HG03439 (cell line): ENCODE results near the gene FAM3C.

ENCODE experiments used
- ATAC-seq: cut with Tn5 transposase; IDR thresholded peaks from one replicate; pipeline ENCODE4 v1.9.1; 2021; ENCODE audit warnings: mild to moderate bottlenecking, moderate library complexity; ENCODE audit not compliant: unreplicated experiment

FAM3C gene

DNA sequence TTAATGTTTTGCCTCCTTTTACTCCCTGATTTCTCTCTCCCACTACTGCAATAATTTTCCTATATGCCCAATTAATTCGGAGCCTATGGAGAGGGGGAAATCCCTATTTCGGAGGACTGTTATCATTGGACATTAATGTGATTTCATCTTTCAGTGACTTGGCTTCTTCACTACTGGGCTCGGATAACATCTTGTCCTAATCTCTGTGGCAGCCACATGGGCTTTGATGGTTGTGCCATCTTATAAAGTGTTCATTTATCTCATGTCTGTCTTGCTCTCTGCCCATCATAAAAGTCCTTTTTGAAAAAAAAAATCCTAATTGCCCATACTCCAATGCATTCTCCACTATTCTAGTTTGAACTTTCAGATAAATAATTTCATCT is 15.5 kb upstream of the FAM3C start:
- no peak for ATAC-seq

GRCh38 chr7:121410829-121411596 is 14.9 kb upstream of the FAM3C start:
- peak; percentile 54 for ATAC-seq

DNA sequence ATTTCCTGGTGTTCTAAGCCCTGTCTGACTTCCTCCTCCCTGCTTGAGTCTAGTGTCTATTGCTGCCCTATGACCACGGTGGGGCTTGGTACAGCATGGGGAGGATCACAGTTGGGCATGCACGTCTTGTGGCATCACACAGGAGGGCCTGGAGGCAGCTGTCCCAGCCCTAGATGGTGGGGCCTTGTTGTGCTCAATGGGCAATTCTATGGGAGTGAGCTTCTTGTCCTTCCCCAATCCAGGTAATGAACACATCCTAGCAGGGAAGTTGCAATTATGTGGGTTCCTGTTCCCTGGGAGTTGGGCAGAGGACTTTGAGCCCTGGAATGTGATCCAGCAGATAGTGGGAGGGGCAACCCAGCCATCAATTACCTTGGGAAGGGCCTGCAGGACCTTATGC is 10.8 kb upstream of the FAM3C start:
- ATAC-seq = no peak

DNA sequence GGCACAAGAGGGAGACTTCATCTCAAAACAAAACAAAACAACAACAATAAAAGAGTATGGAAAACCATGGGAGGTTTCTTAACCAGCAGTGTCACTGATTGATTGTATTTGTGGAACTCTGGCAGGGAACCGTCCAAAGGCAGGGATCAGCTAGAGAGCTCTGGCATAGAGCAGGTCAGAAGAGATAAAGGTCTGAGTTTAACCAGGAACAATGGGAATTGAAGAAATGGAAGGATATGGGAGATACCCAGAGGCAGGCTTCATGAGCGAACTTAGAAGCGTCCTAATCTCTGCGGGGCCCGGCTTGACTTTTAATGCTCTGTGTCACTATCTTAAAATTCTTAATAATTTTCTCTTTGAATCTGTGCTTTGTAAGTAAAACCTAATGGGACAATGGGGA is 10.4 kb upstream of the FAM3C start:
- no peak for ATAC-seq

DNA sequence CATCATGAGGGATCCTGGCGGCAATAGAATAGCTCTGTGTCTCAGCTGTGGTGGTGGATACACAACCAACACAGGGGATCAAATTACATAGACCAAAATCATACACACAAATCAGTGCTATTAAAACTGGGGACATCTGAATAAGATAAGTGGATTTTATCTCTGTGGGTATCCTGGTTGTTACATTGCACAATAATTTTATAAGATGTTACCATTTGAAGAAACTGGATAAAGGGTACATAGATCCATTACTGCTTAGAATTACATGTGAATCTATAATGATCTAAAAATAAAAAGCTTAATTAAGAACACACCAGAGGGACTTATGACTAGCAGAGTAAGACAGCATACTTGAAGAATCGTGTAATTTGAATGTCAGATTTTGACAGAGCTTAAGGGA is 8.2 kb upstream of the FAM3C start:
- no peak for ATAC-seq

- ATAC-seq = no peak
These were observed 6.6 kb upstream of the FAM3C start for GRCh38 chr7:121402701-121403100.

DNA sequence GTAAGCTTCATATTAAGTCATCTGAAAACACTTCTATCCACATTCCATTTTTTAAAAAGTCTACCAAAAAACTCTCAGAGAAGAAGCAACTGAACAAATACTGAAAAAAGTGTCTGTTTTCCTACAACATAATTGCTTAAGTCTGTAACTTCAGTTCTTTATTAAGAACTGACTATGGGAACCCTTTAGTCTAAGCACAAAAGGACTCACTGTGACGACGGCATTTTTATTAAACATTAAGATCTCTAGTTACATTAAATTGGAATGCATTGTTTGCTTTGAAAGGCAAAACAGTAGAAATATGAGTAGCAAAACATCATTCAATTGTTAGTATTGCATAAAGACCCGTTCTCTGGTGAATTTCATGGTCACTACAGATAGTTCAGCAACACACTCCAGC is 5.8 kb upstream of the FAM3C start:
- ATAC-seq = no peak

DNA sequence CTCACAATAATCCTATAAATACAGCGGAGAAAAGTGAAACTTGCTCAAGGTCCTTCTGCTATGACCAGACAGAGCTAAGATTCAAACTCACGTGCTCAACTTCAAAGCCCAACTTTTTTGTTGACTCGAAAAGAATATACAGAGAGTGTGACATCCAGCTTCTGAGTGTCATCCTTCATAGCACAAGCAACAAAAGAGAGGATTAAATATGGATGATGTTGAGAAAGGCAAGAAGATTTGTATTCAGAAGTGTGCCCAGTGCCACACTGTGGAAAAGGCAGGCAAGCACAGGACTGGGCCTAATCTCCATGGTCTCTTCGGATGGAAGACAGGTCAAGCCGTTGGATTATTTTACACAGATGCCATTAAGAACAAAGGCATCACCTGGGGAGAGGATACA is 2.1 kb upstream of the FAM3C start:
- ATAC-seq = no peak

GRCh38 chr7:121397822-121398221 is 1.7 kb upstream of the FAM3C start:
- no peak for ATAC-seq

- ATAC-seq = no peak
These were observed 1.3 kb upstream of the FAM3C start for GRCh38 chr7:121397361-121397760.

- peak; percentile 43 for ATAC-seq
These were observed 581 bp downstream of the FAM3C start for GRCh38 chr7:121395494-121395960.

- ATAC-seq = peak; percentile 21
These were observed 1.4 kb downstream of the FAM3C start for GRCh38 chr7:121394709-121395140.

DNA sequence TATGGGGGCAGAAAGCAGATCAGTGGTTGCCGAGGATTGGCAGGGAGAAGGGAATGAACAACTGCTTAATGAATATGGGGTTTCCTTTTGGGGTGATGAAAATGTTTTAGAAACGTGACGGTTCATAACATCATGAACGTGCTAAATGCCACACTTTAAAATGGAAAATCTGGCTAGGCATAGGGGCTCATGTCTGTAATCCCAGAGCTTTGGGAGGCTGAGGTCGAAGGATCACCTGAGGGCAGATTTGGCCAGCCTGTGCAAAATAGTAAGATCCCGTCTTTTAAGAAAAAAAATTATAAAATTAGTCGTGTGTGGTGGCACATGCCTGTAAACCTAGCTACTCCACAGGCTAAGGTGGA is 3.1 kb downstream of the FAM3C start:
- ATAC-seq = no peak

GRCh38 chr7:121392277-121393004 is 3.7 kb downstream of the FAM3C start:
- ATAC-seq = no peak

GRCh38 chr7:121391686-121392085 is 4.4 kb downstream of the FAM3C start:
- no peak for ATAC-seq

DNA sequence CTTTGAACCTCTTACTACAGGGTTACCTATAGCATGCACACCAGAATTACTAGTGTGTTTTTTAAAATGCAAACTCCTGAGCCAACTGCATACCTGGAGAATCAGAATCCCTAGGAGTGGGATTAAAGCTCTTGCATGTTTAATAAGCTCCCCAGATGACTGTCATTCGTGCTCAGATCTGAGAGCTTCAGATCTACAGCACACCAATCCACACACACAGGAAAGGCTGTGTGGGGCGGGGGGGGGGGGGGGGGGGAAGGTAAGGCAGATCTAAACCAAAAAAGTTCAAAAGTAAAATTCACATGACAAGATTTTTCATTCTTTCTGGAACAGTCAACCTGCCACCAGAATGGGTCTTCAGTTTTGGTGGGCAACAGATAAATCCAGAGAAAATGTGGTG is 5.5 kb downstream of the FAM3C start:
- no peak for ATAC-seq

DNA sequence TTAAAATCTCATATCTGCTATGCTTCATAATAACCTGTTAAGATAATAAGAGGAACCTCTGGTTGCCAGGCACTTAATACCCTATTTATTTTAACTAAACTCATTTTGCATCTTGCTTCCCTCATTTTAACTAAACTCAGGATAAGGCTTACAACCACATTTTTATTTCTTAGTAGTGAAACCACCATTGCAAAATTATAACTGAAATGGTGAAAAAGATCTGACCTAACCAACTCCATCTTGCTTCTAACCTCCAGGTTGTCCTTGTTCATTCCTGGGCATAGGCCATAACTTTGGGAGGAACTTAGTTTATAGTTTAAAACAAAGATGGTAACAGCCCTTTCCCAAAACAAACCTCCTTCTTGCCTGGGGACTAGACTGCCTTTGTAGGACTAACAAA is 6.0 kb downstream of the FAM3C start:
- ATAC-seq = no peak

- ATAC-seq = no peak
These were observed 7.2 kb downstream of the FAM3C start for GRCh38 chr7:121388950-121389349.

- ATAC-seq = peak; percentile 78
These were observed 10.3 kb downstream of the FAM3C start for GRCh38 chr7:121385800-121386179.

DNA sequence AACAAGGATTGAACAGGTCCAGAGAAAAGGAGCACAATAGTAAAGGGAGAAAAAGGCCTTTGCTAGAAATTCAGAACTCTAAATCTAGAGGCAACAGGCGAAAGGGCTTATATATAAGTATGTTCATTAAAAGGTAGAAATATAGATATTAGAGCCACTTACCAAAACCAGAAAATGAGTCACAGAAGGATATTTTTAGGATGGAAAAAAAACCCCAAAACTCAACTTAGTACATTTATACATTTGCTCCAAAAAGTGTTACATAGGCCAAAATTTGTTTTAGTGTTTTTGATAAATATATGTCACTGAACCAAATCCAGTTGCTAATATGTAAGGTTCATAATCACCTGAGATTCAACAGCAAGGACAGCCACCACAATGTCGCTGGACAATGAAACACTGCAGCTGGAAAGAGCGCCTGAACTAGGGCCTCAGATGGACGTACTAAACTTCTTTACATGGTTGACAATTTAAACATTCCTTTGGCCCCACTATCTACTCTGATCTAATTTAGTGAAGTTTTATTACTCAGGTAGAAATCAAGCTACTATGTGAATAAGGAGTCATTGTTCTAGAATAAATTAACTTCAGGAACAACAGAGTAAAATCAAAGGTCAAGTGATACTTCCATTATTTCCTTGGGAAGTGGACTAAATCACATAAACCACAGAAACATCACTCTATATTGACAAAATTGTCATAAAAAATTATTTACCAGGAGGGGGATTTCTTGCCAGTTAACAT is 10.9 kb downstream of the FAM3C start:
- no peak for ATAC-seq

- ATAC-seq = no peak
These were observed 11.8 kb downstream of the FAM3C start for GRCh38 chr7:121384265-121384664.
